GM19193 (cell line): Measurements from ENCODE around the gene SLC25A23.

Source experiments
- POLR2A ChIP-seq: IDR thresholded peaks from 4 replicates; pipeline ENCODE4 v1.6.1; 2011; ENCODE audit not compliant: insufficient read depth, insufficient read length; ENCODE audit errors: extremely low read depth

Gene SLC25A23

DNA sequence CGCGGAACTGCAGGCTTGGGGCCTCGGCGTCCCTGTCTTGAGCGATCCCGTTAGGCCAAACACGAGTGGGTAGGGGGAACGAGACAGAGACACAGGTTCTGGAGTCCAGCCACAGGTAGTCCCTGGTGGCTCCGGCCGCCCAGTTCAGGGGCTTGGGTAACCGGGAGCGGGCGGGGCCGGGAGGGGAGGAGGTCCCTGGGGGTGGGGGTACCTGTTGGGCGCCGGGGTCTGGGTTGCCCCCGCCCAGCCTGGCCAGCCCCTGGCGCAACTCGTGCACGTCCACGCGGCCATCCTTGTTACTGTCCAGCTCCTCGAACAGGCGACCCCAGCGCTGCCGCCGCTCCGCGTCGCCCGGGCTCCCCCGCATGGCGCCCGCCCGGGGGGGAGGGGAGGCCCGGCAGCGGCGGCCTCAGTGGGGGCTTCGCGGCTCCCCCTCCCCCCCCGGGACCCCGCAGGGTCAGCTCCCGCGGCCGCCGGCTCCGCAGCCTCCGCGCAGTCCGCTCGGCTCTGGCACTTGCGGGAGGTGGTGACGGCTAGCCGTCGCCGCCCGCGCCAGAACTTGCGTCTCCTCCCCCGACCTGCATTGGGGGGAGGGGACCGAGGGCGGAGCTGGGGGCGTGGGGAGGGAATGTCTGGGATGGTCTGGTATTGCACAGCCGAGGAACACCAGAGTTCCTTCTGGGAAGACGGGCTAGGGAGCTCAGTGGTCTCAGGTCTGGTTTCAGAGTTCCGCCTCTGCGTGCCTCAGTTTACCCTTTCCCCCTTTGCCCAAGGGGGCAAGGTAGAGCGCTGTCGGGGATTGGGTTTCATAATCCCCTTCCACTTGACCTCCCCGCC lies at the start of gene SLC25A23:
Gene SLC25A23 (minus strand): TSS at position 531 of the 837 bp plus-strand sequence. CDS start 164 bp downstream, at position 367.
- TF ChIP-seq POLR2A, result peak; percentile 51

- TF ChIP-seq POLR2A, result no peak
These were observed 44.0 kb upstream of the SLC25A23 start for GRCh38 chr19:6503407-6504201.

GRCh38 chr19:6501740-6502648 lies 42.4 kb upstream of the SLC25A23 start, which contains the start of gene TUBB4A:
TUBB4A (minus strand) TSS chr19:6502309; CDS start chr19:6502212, 97 bp downstream.
- no peak for TF ChIP-seq POLR2A

GRCh38 chr19:6500837-6501739 lies 41.5 kb upstream of the SLC25A23 start:
- no peak for TF ChIP-seq POLR2A

DNA sequence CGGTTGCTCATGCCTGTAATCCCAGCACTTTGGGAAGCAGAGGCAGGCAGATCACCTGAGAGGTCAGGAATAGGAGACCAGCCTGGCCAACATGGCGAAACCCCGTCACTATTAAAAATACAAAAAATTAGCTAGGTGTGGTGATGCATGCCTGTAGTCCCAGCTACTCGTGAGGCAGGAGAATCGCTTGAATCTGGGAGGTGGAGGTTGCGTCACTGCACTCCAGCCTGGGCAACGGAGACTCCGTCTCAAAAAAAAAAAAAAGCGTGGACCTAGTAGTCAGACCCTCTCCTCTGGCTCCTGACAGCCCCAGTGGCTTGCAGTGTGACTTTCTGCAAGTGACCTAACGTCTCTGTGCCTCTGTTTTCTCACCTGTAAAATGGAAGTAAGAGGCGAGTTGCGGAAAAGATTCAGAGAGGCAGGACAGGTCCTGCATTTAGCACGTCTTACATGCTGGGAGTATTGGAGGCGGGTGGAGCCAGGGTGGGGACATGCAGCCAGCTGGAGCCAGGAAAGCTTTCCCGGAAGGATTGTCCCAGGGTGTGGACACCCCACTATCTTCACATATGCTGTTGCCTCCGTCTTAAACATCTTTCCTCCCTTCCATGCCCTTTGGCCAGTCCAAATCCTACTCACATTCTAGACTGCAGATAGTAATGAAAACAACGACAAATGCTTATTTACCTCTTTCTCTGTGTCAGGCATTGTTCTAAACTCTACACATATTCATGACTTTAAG lies 39.6 kb upstream of the SLC25A23 start:
- no peak for TF ChIP-seq POLR2A

DNA sequence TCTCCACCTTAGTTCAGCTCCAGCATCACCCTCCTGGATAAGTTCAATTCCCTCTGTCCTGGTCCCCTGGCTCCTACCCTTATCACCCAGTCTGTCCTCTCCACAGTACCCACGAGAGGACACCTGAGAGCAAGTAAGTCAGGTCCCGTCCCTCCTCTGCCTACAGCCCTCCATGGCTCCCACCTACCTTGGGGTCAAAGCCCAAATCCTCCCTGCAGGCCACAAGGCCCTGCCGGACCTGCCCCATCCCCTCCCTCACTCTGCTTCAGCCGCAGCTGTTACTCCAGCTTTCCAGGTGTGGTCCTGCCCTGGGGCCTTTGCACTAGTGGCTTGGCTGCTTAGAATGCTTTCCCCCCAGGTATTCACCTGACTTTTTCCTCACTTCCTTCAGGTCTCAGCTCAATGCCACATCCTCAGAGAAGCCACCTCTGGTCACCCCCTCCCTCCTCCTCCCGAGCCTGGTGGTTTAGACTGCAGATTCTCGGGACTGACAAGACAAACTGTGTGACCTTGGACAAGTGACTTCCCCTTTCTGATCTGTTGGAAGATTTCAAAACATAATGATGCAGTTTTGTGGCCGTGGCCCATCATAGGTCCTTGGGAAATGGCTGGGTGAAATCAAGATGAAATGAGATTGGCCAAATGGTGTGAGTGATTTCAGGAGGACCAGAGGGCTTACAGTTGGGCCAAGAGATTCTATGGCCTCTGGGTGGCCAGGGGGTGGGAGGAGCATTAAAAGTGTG lies 38.9 kb upstream of the SLC25A23 start:
- TF ChIP-seq POLR2A, result no peak

GRCh38 chr19:6495947-6496346 lies 36.4 kb upstream of the SLC25A23 start:
- TF ChIP-seq POLR2A, result no peak

GRCh38 chr19:6494438-6495036 lies 34.9 kb upstream of the SLC25A23 start:
- TF ChIP-seq POLR2A, result no peak

DNA sequence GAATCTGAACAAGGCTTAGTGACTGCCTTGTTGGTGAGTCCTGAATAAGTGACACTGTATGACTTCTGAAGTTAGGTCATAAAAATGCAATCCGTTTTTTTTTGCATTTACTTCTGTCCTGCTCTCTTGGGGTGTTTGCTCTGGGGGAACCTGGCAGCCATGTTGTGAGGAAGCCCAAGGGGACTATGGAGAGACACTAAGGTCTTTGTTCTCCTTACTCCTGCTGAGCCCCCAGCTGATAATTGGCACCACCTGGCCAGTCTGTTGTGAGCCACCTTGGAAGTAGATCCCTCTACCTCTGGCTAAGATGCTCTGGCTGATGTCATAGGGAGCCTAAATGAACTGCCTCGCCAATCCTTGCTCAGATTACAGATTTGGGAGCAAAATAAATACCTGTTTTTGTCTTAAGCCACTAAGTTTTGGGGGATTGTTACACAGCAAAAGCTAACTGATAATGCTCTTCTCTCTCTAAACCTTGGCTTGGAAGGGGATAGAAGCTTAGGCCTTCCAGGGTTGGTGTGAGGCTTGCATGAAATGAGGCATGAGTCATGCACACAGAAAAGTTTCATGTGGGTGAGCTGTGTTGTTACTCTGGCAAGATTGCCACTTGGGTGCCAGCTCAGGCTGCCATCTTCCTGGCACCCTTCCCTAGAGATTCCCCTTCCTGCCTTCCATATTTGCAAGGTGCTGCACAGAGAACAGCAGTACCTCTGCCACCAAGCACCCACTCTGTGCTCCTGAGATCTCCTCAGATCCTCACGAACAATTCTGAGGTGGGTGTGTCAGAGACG lies 32.4 kb upstream of the SLC25A23 start:
- TF ChIP-seq POLR2A, result no peak

DNA sequence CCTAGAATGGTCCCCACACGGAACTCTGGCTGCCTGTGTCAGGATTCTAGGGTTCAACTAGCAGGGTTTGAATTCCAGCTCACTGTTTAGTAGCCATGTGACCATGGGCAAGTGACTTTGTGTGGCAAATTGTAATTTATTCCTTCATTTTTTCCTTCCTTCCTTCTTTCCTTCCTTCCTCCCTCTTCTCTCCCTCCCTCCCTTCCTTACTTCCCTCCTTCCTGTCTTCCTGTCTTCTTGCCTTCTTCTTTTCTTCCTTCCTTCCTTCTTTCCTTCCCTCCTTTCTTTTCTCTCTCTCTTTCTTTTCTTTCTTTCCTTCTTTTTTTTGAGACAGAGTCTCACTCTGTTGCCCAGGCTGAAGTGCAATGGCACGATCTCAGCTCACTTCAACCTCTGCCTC lies 30.5 kb upstream of the SLC25A23 start:
- no peak for TF ChIP-seq POLR2A
